G401.6 (cell line): Measurements from ENCODE around the gene MGAT5.

Experiments
- FAIRE-seq: peaks from 2 replicates; lab custom pipeline; 2012; peaks lifted over from hg19 to GRCh38; lab: Jason Lieb, UNC

Gene MGAT5

GRCh38 chr2:134399096-134399495 lies 145.2 kb downstream of the MGAT5 start:
- FAIRE-seq, result no peak

DNA sequence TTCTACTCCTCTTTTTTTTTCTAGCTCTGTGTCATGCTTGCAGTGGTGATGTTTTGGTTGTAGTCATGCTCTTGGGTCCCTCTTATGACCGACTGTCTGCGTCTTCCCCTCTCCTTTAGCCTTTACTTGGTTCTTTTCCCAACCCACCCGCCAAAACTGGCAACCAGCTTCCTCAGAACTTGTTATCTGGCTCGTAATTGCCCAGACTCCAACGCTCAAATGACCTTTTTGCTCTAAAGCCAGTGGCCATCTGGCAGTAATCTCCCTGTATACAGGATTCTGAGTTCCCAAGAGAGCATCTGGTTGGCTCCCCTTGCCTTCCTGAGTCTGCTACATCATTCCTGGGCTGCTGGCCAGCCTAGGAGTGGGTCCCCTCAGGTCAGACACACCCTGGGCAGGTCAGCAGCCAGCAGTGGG lies 147.2 kb downstream of the MGAT5 start:
- FAIRE-seq, result no peak

DNA sequence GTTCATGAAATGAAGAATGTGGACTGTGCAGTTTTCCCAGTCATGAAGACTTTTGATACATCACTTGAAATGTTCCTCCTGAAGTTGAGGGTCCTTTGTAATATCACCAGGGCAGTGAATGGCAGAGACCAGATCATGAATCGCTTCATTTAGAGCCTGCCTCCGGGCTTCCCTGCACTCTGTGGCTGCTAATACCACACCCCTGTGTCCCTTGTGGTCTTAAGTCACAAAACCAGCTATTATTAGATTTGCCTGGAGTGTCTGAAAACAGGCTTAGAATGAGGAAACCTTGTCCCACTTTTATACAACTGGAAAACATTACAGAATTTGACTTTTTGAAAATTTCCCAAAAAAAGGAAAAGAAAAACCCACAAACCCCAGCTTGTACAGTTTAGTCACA lies 147.9 kb downstream of the MGAT5 start:
- no peak for FAIRE-seq

- FAIRE-seq, result no peak
Measured at GRCh38 chr2:134402410-134402809, 148.5 kb downstream of the MGAT5 start.

- FAIRE-seq, result no peak
Measured at GRCh38 chr2:134405611-134406081, 151.8 kb downstream of the MGAT5 start.

DNA sequence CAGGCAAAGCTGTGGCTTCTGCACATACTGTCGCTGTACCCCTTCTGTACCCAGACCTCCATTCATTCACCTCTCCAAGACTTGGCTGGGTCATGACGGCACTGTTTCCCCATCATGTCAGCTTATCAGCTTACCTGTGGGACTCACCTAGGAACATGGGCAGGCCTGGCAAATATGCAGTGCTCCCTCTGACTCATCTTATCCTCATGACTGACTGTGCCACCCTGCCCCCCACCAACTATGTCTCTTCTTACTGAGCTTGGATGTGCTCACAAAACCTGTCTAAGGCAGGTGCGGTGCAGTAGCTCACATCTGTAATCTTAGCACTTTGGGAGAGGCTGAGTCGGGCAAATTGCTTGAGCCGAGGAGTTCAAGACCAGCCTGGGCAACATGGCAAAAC lies 152.4 kb downstream of the MGAT5 start:
- no peak for FAIRE-seq

DNA sequence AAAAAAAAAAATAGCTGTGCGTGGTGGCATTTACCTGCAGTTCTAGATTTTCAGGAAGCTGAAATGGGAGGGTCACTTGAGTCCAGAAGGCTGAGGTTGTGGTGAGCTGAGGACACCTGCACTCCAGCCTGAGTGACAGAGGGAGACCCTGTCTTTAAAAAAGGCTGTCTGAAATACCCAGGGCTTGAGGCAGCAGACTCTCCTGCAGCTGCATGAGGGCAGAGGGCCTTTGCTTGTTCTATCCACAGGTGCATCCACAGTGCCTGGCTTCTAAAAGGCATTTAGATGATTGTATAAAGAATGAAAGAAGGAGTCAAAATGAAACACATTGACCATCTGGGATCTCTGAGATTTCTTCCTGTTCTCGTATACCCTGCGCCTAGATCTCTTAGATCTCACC lies 152.9 kb downstream of the MGAT5 start:
- FAIRE-seq, result no peak

- FAIRE-seq, result no peak
Measured at GRCh38 chr2:134407154-134407890, 153.4 kb downstream of the MGAT5 start.

- FAIRE-seq, result no peak
Measured at GRCh38 chr2:134408386-134408785, 154.5 kb downstream of the MGAT5 start.

GRCh38 chr2:134408791-134409190 lies 154.9 kb downstream of the MGAT5 start:
- no peak for FAIRE-seq

GRCh38 chr2:134410006-134410405 lies 156.1 kb downstream of the MGAT5 start:
- no peak for FAIRE-seq

GRCh38 chr2:134410831-134411231 lies 157.0 kb downstream of the MGAT5 start:
- no peak for FAIRE-seq

- no peak for FAIRE-seq
Measured at GRCh38 chr2:134411279-134411827, 157.5 kb downstream of the MGAT5 start.

- no peak for FAIRE-seq
Measured at GRCh38 chr2:134411828-134412638, 158.2 kb downstream of the MGAT5 start.

DNA sequence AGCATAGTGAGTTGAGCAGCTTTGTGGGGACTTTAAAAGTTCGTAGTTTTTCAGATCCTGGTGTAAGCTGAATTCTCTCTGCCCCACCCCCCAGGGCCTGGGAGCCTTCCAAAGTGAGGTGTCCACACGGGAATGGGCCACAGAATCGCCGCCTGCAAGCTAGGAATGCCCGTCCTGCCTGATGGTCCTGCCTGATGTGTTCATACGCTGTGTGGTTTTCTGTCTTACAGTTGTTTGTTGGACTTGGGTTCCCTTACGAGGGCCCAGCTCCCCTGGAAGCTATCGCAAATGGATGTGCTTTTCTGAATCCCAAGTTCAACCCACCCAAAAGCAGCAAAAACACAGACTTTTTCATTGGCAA lies 158.7 kb downstream of the MGAT5 start:
- no peak for FAIRE-seq

DNA sequence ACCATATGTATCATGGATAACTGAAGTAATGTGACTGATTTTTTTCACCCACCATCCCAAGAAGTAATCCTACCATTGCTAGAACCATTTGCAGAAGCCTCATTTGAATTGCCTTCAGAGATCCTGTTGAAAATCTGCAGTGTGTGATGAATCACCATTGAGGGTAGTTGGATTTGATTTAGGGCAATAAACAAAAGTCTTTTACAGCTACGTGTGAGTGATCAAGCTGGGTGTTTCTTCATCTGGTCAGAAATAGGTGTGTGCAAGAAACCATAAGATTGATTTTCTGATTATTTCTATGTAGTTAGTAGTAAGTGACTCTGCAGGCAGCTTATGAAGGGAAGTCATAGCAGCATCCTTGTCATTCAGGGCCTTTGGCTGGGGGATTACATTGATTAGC lies 159.6 kb downstream of the MGAT5 start:
- no peak for FAIRE-seq

- FAIRE-seq, result no peak
Measured at GRCh38 chr2:134413912-134414311, 160.0 kb downstream of the MGAT5 start.

DNA sequence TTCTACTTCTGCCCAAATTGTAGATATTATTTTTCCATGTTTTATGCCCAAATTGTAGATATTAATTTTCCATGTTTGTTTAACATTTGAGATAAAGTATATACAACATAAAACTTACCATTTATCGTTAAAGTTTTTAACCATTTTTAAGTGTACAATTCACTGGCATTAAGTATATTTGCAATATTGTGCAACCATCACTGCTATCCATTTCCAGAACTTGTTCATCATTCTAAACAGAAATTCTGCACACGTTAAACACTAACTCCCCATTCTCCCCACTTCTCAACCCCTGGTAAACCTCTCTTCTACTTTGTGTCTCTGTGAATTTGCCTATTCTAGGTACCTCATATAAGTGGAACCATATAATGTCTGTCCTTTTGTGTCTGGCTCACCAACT lies 162.1 kb downstream of the MGAT5 start:
- FAIRE-seq, result no peak

DNA sequence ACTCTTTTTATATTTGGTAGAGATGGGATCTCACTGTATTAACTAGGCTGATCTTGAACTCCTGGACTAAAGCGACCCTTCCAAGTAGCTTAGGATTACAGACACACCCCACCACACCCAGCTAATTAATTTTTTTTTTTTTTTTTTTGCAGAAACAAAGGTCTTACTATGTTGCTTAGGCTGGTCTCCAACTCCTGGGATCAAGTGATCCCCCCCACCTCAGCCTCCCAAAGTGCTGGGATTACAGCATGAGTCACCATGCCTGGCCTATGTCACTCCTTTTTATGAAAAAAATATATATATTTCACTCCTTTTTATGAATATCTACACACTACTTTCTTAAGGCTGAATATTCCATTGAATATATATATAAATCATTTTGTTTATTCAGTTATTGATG lies 162.8 kb downstream of the MGAT5 start:
- FAIRE-seq, result no peak

DNA sequence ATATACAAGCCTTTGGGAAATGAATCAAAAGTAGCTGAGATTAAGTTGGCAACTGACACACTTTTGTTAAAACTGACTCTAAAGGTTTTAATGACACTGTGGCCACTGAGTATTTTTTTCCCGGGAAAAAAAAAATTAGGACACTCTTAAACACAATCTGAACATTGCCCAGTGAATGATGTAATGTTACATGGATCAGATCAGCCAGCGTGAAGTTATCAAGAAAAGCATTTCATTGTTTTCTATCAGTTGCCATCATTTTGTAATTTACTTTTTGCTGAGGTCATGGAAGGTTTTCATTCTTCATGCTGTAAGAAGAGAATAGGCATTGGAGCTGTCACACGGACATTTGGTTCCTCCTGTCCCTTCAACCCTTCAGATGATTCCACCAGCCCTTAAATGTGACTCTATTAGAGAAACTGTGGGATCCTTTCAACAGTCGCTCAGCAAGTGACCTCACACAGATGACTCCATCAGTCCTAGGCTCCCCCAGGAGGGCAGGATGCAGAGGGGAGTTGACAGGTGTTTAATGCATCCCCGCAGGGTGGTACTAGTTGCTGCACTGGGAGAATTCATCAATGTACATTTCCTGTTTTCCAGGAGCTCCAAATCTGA lies 164.2 kb downstream of the MGAT5 start:
- FAIRE-seq, result no peak

DNA sequence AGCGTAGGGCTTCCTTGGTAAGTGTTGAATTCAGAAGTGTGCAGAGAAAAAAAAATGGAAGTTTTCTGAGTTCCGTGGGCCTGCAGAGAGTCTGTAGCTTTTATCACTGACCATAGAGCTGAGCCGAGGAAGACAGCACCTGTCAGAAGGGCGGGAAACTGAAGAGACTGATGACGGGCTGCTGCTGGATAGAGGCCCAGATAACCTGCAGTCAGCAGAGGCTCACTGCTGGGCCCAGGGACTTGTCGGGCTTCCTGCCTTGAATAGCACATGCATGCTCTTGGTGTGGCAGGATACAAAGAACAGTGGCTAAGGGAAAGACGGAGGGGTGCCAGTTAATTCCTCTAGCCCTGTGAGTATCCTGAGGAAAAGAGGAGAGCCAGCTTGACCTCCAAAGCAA lies 166.4 kb downstream of the MGAT5 start:
- FAIRE-seq, result no peak

GRCh38 chr2:134420920-134421319 lies 167.0 kb downstream of the MGAT5 start:
- no peak for FAIRE-seq
